Stomach smooth muscle (tissue), 2 donors: ENCODE results near the gene CHKA.

Experiments used
- H3K27ac ChIP-seq: one replicate; pipeline ENCODE4 v1.7.0; 2013; ENCODE audit warnings: mild to moderate bottlenecking, low read length, inconsistent platforms
- H3K27me3 ChIP-seq, 2 donors: one replicate each; pipeline ENCODE4 v1.7.0; 2013; ENCODE audit warnings: low read length in 2 of 2; ENCODE audit not compliant: insufficient read depth in 2 of 2, control insufficient read depth in 1 of 2
- H3K36me3 ChIP-seq, 2 donors: one replicate each; pipeline ENCODE4 v1.7.0; 2013; ENCODE audit warnings: low read length in 2 of 2; ENCODE audit not compliant: control insufficient read depth in 2 of 2, insufficient read depth in 2 of 2
- H3K4me1 ChIP-seq: one replicate; pipeline ENCODE4 v1.7.0; 2013; ENCODE audit warnings: low read length; ENCODE audit not compliant: control insufficient read depth, insufficient read depth
- H3K4me3 ChIP-seq, 2 donors: one replicate each; pipeline ENCODE4 v1.7.0; 2013; ENCODE audit warnings: low read length in 2 of 2
- H3K9ac ChIP-seq, 2 donors: one replicate each; pipeline ENCODE4 v1.7.0; 2013; ENCODE audit warnings: low read length in 2 of 2, mild to moderate bottlenecking in 1 of 2
- H3K9me3 ChIP-seq, 2 donors: one replicate each; pipeline ENCODE4 v1.7.0; 2013; ENCODE audit warnings: low read length in 2 of 2; ENCODE audit not compliant: control insufficient read depth in 2 of 2
- donor health status: healthy.
- donor health status: Pancreatic carcinoma.

The CHKA gene

GRCh38 chr11:68121067-68121899 lies at the start of gene CHKA:
Gene CHKA (minus strand): TSS chr11:68121388. CDS start chr11:68121177, 211 bp downstream.
- Histone ChIP-seq H3K9ac (peak within 1 kb of the TSS; percentile 87), H3K9me3 (no peaks in the 10 kb centered on the region), H3K4me3 (peak within 1 kb of the TSS; percentile 76 to 81), H3K27ac (peak within 1 kb of the TSS; percentile 93), H3K4me1 (peaks cover 35% of the 10 kb centered on the region), H3K36me3 (no peaks in the 10 kb centered on the region), H3K27me3 (no peaks in the 10 kb centered on the region)

- H3K36me3 ChIP-seq, result peaks cover 54 to 63% of the 10 kb centered on the region in 2 donors
- no peak overlapping the region for H3K4me3 ChIP-seq
- H3K27ac ChIP-seq, result no peak overlapping the region
- no peaks in the 10 kb centered on the region for H3K27me3 ChIP-seq
- no peak overlapping the region for H3K9ac ChIP-seq
- H3K4me1 ChIP-seq, result no peaks in the 10 kb centered on the region
- no peaks in the 10 kb centered on the region for H3K9me3 ChIP-seq
These were observed 48.3 kb upstream of the CHKA start for GRCh38 chr11:68169442-68169841.

- H3K9me3 ChIP-seq, result no peaks in the 10 kb centered on the region
- no peaks in the 10 kb centered on the region for H3K27me3 ChIP-seq
- H3K9ac ChIP-seq, result no peak overlapping the region
- H3K36me3 ChIP-seq, result peaks cover 51 to 62% of the 10 kb centered on the region in 2 donors
- no peaks in the 10 kb centered on the region for H3K4me1 ChIP-seq
- H3K27ac ChIP-seq, result no peak overlapping the region
- H3K4me3 ChIP-seq, result no peak overlapping the region
These were observed 47.5 kb upstream of the CHKA start for GRCh38 chr11:68168694-68169093.

GRCh38 chr11:68167474-68167873 lies 46.3 kb upstream of the CHKA start:
- Histone ChIP-seq H3K27ac (no peak overlapping the region), H3K9me3 (no peaks in the 10 kb centered on the region), H3K9ac (no peak overlapping the region), H3K4me3 (no peak overlapping the region), H3K27me3 (no peaks in the 10 kb centered on the region), H3K36me3 (peaks cover 52 to 65% of the 10 kb centered on the region in 2 donors), H3K4me1 (no peaks in the 10 kb centered on the region)

- Histone ChIP-seq H3K27ac (no peak overlapping the region), H3K27me3 (no peaks in the 10 kb centered on the region), H3K9ac (no peak overlapping the region), H3K4me3 (no peak overlapping the region), H3K4me1 (no peaks in the 10 kb centered on the region), H3K36me3 (peaks cover 50 to 63% of the 10 kb centered on the region in 2 donors), H3K9me3 (no peaks in the 10 kb centered on the region)
These were observed 45.8 kb upstream of the CHKA start for GRCh38 chr11:68166969-68167368.

GRCh38 chr11:68165601-68166000 lies 44.4 kb upstream of the CHKA start:
- Histone ChIP-seq H3K9ac (no peak overlapping the region), H3K27me3 (no peaks in the 10 kb centered on the region), H3K36me3 (peaks cover 41 to 58% of the 10 kb centered on the region in 2 donors), H3K4me1 (no peaks in the 10 kb centered on the region), H3K4me3 (no peak overlapping the region), H3K27ac (no peak overlapping the region), H3K9me3 (no peaks in the 10 kb centered on the region)

- Histone ChIP-seq H3K36me3 (peaks cover 30 to 52% of the 10 kb centered on the region in 2 donors), H3K9me3 (no peaks in the 10 kb centered on the region), H3K4me1 (no peaks in the 10 kb centered on the region), H3K4me3 (no peak overlapping the region), H3K9ac (no peak overlapping the region), H3K27me3 (no peaks in the 10 kb centered on the region), H3K27ac (no peak overlapping the region)
These were observed 43.2 kb upstream of the CHKA start for GRCh38 chr11:68164437-68164836.

GRCh38 chr11:68163691-68164090 lies 42.5 kb upstream of the CHKA start:
- Histone ChIP-seq H3K36me3 (peaks cover 23 to 47% of the 10 kb centered on the region in 2 donors), H3K9ac (no peak overlapping the region), H3K27me3 (no peaks in the 10 kb centered on the region), H3K27ac (no peak overlapping the region), H3K4me3 (no peak overlapping the region), H3K4me1 (no peaks in the 10 kb centered on the region), H3K9me3 (no peaks in the 10 kb centered on the region)

GRCh38 chr11:68160100-68160695 lies 39.0 kb upstream of the CHKA start:
- Histone ChIP-seq H3K36me3 (peaks cover 18 to 35% of the 10 kb centered on the region in 2 donors), H3K9me3 (no peaks in the 10 kb centered on the region), H3K9ac (no peak overlapping the region), H3K4me3 (no peak overlapping the region), H3K27ac (no peak overlapping the region), H3K27me3 (no peaks in the 10 kb centered on the region), H3K4me1 (no peaks in the 10 kb centered on the region)

- Histone ChIP-seq H3K4me1 (no peaks in the 10 kb centered on the region), H3K9me3 (no peaks in the 10 kb centered on the region), H3K36me3 (peaks cover 18 to 35% of the 10 kb centered on the region in 2 donors), H3K27ac (no peak overlapping the region), H3K4me3 (no peak overlapping the region), H3K27me3 (no peaks in the 10 kb centered on the region), H3K9ac (no peak overlapping the region)
These were observed 38.5 kb upstream of the CHKA start for GRCh38 chr11:68159665-68160064.

- Histone ChIP-seq H3K36me3 (peaks cover 18 to 32% of the 10 kb centered on the region in 2 donors), H3K9ac (no peak overlapping the region), H3K27me3 (no peaks in the 10 kb centered on the region), H3K27ac (no peak overlapping the region), H3K4me3 (no peak overlapping the region), H3K9me3 (no peaks in the 10 kb centered on the region), H3K4me1 (no peaks in the 10 kb centered on the region)
These were observed 38.0 kb upstream of the CHKA start for GRCh38 chr11:68159161-68159560.
